Osteocyte (in vitro differentiated cells): ENCODE results near the gene VSIG2. TPM values are rescaled to one million over a fixed set of nuclear protein-coding genes. Genes with fewer than 3 reads are reported as not detected.
"Not testable (repeated sequence)": the region's sequence is repeated elsewhere in the genome, so short reads cannot be mapped to it uniquely, and the experiment has no call there.

Source experiments
- DNase-seq: peaks from one replicate; pipeline ENCODE4 v3.0.0; 2021; ENCODE audit warnings: mixed read lengths; ENCODE audit not compliant: unreplicated experiment; ENCODE audit errors: extremely low spot score
- H3K27ac Mint-ChIP-seq: one replicate; pipeline ENCODE4 v1.8.0; 2021; ENCODE audit warnings: mild to moderate bottlenecking, mixed read lengths; ENCODE audit not compliant: unreplicated experiment
- H3K27me3 Mint-ChIP-seq: one replicate; pipeline ENCODE4 v1.8.0; 2021; ENCODE audit warnings: mixed read lengths; ENCODE audit not compliant: unreplicated experiment
- H3K36me3 Mint-ChIP-seq: one replicate; pipeline ENCODE4 v1.8.0; 2021; ENCODE audit warnings: mixed read lengths; ENCODE audit not compliant: unreplicated experiment
- H3K4me1 Mint-ChIP-seq: one replicate; pipeline ENCODE4 v1.8.0; 2021; ENCODE audit warnings: mixed read lengths; ENCODE audit not compliant: unreplicated experiment
- H3K4me3 Mint-ChIP-seq: one replicate; pipeline ENCODE4 v1.8.0; 2021; ENCODE audit warnings: mild to moderate bottlenecking, moderate library complexity, mixed read lengths; ENCODE audit not compliant: unreplicated experiment
- H3K9me3 Mint-ChIP-seq: one replicate; pipeline ENCODE4 v1.8.0; 2021; ENCODE audit warnings: mixed read lengths; ENCODE audit not compliant: unreplicated experiment
- CTCF ChIP-seq: fragments of 200-600 bp; sonication (generic); IDR thresholded peaks from 2 replicates; pipeline ENCODE4 v1.5.0; 2021; ENCODE audit warnings: antibody characterized with exemption, mild to moderate bottlenecking, moderate library complexity
- total RNA-seq: library from RNA; stranded (reverse); gene quantifications from 2 replicates; pipeline ENCODE4 v1.2.1, GENCODE V29; 2021

VSIG2 gene
- total RNA-seq, 1 donor from 2014 or later: 0.30 TPM

GRCh38 chr11:124784051-124784450, 32.0 kb upstream of the VSIG2 start:
- H3K9me3 Mint-ChIP-seq: no peaks in the 10 kb centered on the region

GRCh38 chr11:124783002-124783401, 30.9 kb upstream of the VSIG2 start:
- Mint-ChIP-seq H3K4me1 (no peaks in the 10 kb centered on the region), H3K27ac (no peak overlapping the region), H3K36me3 (peaks cover 1% of the 10 kb centered on the region), H3K4me3 (no peak overlapping the region), H3K27me3 (no peaks in the 10 kb centered on the region), H3K9me3 (no peaks in the 10 kb centered on the region)
- DNase-seq: no peak
- no peak for TF ChIP-seq CTCF

More at GRCh38 chr11:124784051-124784450, 32.0 kb upstream of the VSIG2 start:
- Mint-ChIP-seq H3K4me1 (no peaks in the 10 kb centered on the region), H3K4me3 (no peak overlapping the region), H3K27me3 (no peaks in the 10 kb centered on the region), H3K27ac (no peak overlapping the region), H3K36me3 (no peaks in the 10 kb centered on the region)
- DNase-seq: no peak
- TF ChIP-seq CTCF: no peak

- Mint-ChIP-seq H3K4me3 (no peak overlapping the region), H3K36me3 (peaks cover 14% of the 10 kb centered on the region), H3K4me1 (peaks cover 3% of the 10 kb centered on the region), H3K27ac (no peak overlapping the region), H3K9me3 (no peaks in the 10 kb centered on the region), H3K27me3 (no peaks in the 10 kb centered on the region)
- TF ChIP-seq CTCF: no peak
- DNase-seq: no peak
Measured at GRCh38 chr11:124779568-124779967, 27.5 kb upstream of the VSIG2 start.

DNA sequence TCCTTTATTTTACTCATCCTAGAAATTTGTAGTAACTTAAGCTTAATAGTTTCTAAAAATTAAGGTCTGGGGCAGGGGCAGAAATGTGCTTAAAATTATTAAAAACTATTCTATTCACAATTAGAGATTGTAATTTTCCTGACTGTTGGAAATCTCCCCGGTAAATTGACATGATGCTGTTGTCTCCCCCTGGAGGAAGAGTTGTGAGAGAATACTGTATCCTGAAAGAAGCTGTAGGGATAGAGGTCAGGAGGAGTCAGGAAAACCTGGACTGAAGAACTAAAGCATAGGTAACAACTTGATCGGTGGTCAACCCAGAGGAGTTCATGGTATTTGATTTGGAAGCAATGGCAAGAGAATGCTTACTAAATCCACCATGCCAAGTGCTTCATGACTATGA, 26.2 kb upstream of the VSIG2 start:
- H3K4me1 Mint-ChIP-seq: peaks cover 3% of the 10 kb centered on the region
- no peaks in the 10 kb centered on the region for H3K9me3 Mint-ChIP-seq
- no peak for TF ChIP-seq CTCF
- no peak for DNase-seq
- H3K27me3 Mint-ChIP-seq: no peaks in the 10 kb centered on the region
- H3K4me3 Mint-ChIP-seq: no peak overlapping the region
- H3K36me3 Mint-ChIP-seq: peaks cover 14% of the 10 kb centered on the region
- no peak overlapping the region for H3K27ac Mint-ChIP-seq

GRCh38 chr11:124776865-124777645, 25.0 kb upstream of the VSIG2 start:
- TF ChIP-seq CTCF: no peak
- H3K27ac Mint-ChIP-seq: no peak overlapping the region
- H3K4me3 Mint-ChIP-seq: no peak overlapping the region
- DNase-seq: no peak
- peaks cover 22% of the 10 kb centered on the region for H3K36me3 Mint-ChIP-seq
- peaks cover 3% of the 10 kb centered on the region for H3K4me1 Mint-ChIP-seq
- H3K9me3 Mint-ChIP-seq: no peaks in the 10 kb centered on the region
- no peaks in the 10 kb centered on the region for H3K27me3 Mint-ChIP-seq

GRCh38 chr11:124770959-124771358, 18.9 kb upstream of the VSIG2 start:
- H3K36me3 Mint-ChIP-seq: peaks cover 34% of the 10 kb centered on the region
- not testable (repeated sequence) for H3K27me3 Mint-ChIP-seq, H3K4me3 Mint-ChIP-seq, DNase-seq, H3K27ac Mint-ChIP-seq, H3K9me3 Mint-ChIP-seq
- H3K4me1 Mint-ChIP-seq: peaks cover 11% of the 10 kb centered on the region
